SW480 (cell line): Measurements from ENCODE around the gene CYSTM1.

Experiments used
- DNase-seq: peaks from one replicate; pipeline ENCODE4 v3.0.0-alpha.2; 2016; ENCODE audit warnings: low spot score

Gene CYSTM1

DNA sequence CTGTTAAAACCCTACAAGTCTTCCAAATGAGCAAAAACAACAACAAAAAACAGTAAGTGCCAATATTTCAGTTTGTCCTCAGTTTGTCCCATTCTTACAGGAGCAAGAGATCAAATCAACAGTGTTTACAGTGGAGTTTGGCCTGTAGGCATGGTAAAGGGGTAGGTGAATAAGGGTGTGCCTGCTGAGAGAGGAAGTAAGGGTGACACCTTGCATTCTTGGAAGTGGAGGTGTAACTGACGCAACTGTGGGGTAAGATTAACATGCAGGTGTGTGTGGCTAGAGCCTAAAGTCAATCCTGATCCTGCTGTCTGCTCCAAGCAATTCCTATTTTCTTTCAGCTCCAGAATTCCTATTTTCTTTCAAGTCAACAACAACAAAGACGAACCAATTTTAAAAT lies 84.5 kb downstream of the CYSTM1 start:
- DNase-seq: peak; percentile 99

DNA sequence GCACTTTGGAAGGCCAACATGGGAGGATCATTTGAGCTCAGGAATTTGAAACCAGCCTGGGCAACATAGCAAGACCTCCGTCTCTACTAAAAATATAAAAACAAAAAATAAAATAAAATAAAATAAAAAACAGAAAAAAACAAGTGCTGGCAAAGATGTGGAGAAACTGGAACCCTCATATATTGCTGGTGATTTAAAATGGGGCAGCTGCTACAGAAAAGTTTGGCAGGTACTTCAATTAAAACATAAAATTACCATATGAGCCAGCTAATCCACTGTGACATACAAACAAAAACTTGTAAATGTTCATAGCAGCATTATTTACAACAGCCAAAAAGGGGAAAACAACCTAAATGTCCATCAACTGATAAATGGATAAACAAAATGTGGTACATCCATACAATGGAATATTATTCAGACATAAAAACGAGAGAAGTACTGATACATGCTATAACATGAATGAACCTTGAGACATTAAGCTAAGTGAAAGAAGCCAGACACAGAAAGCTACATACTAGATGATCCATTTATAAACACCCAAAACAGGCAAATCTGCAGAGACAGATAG lies 85.2 kb downstream of the CYSTM1 start:
- DNase-seq: no peak

DNA sequence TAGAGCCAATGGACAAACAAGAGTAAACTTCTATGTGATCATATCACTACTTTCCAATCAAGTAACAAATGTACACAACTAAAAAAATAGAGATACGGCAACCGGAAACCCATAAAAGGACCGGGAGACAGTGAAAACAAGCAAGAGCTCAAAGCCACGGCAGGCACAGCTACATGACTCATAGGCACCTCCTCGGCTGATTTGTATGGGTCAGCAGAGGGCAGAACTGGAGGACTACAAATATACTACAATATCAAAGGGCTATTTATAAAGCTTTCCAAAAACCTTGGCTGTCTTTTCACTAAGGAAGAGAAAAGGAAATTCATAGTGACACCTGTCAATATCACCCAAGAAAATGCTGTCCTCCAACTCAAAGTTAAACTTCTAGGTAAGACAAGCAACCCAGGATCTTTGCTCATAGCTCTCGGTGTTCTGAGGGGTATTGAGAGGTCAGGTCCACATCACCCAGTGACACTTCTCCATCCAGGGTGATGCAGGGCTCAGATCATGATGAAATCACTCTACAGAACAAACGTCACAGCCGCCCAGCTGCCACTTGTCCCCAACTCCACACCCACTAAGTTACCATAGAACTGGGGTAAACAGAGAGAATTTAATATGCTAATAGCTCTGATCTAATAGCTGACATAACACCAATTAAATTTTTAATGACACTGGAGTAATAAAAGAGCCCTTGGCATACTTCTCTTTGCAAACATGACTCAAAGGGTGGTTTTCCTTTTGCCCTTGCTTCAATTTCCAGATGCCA lies 86.6 kb downstream of the CYSTM1 start:
- peak; percentile 99 for DNase-seq

GRCh38 chr5:140262221-140262620 lies 87.2 kb downstream of the CYSTM1 start:
- DNase-seq: no peak

DNA sequence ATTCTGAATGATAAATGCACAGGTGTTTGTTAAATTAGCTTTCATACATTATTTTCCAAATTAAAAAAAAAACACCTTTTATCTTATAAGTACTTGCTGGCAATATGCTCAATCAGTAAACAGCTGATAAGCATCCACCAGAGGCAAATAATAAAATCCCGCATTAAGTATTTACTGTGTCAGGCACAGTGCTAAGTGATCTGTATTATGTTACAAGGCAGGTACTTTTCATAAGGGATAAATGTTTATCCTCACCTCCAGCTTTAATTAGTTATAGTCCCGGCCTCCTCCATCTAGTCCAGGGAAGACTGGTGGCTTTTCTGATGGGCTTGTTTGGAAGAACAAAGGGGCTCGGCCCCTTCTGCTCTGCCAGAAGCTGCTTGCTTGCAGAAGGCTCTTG lies 87.9 kb downstream of the CYSTM1 start:
- DNase-seq: no peak

GRCh38 chr5:140265845-140266244 lies 90.9 kb downstream of the CYSTM1 start:
- DNase-seq: no peak

DNA sequence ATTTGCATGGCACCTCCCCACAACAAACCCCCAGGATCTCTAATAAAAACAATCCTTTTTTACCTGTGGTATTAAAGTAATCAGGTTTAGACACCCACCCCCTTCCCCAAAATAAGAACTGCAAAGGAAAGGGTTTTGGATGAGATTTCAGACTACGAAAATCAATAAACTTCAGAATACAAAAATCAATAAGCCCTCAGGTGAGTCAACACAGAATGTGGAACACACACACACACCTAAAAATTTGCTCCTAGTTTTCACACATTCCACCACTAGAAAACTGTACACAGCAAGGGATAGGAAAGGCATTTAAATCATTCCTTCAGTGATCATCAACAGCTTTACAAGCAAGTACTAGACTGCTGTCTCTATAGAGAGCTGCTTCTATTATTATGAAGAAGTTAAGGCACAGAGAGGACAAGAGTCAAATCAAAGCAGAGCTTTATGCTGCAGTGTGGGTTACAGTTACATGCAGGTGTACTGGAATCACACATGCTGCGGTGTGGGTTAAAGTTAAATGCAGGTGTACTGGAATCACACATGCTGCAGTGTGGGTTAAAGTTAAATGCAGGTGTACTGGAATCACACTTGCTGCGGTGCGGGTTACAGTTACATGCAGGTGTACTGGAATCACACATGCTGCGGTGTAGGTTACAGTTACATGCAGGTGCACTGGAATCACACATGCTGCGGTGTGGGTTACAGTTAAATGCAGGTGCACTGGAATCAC lies 91.6 kb downstream of the CYSTM1 start:
- peak; percentile 47 for DNase-seq

GRCh38 chr5:140267201-140267540 lies 92.2 kb downstream of the CYSTM1 start:
- DNase-seq: no peak

DNA sequence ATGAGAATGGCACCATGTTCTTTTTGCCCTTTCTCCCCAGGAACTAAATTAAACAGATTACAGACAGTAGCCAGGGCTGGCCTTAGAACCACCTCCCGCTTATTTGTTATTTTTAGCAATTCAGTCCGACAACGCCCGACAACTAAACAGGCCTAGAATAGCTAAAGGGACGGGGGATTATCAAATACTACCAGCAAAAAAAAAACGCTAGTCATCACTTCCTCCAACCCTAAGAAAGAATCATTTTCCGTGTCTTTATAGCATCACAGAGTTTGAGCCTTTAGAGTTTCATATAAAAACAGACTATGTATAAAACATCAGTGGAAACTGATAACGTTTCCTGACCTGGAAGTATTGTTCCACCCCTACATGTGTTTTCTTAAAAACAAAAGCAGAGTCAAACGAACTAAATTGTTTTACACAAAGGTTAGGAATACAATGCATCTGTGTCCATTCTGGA lies 92.6 kb downstream of the CYSTM1 start:
- no peak for DNase-seq

GRCh38 chr5:140270008-140270407 lies 95.0 kb downstream of the CYSTM1 start:
- DNase-seq: no peak

- no peak for DNase-seq
Measured at GRCh38 chr5:140273401-140273877, 98.5 kb downstream of the CYSTM1 start.

GRCh38 chr5:140275837-140276236 lies 100.8 kb downstream of the CYSTM1 start:
- no peak for DNase-seq

DNA sequence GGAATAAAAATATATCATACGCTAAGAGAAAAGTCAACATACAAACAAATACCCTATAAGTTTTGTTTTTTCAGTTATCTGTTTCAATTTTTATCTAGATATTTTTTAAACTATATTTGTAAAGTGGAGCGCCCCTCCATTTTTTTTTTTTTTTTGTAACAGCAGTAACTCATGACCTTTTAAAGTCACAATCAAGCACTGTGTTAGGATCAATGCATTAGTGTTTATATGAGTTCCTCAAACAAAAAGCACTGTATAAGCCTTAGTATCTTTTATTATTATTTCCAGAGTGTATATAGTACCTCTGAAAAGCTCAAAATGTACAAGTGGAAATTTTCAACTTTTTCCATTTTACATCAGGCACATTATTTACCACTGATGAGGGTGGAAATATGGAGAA lies 107.3 kb downstream of the CYSTM1 start:
- no peak for DNase-seq

GRCh38 chr5:140284013-140284412 lies 109.0 kb downstream of the CYSTM1 start:
- no peak for DNase-seq

DNA sequence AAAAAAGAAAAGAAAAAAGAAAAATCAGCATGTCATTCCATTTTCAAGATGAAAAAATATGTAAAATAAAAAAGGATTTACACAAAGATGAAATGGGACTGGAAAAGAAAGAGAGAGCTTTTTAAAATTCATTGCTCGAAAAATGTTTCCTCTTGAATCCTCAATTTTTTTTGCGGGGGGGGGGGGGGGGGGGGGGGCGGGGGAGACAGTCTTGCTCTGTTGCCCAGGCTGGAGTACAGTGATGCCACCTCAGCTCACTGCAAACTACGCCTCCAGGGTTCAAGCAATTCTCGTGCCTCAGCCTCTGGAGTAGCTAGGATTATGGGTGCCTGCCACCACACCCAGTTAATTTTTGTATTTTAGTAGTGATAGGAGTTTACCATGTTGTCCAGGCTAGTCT lies 111.4 kb downstream of the CYSTM1 start:
- no peak for DNase-seq

DNA sequence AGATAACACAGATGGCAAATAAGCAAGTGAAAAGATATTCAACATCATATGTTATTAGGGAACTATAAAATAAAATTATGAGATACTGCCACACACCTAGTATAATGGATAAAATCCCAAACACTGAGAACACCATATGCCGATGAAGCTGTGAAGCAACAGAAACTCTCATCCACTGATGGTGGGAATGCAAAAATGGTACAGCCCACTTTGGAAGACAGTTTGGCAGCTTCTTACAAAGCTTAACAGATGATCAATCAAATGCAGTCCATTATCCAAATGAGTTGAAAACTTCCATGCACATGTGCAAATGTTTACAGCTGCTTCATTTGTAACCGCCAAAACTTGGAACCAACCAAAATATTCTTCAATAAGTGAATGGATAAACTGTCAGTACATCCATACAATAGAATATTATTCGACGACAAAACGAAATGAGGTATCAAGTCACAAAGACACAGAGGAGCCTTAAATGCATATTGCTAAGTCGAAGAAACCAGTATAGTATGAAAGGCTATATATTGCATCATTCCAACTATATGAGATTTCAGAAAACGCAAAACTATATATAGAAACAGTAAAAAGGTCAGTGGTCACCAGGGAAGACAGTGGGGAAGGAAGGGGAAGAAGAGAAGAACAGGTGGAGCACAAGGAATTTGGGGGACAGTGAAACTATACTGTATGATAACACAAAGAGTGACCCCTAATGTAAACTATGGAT lies 113.0 kb downstream of the CYSTM1 start:
- DNase-seq: no peak

DNA sequence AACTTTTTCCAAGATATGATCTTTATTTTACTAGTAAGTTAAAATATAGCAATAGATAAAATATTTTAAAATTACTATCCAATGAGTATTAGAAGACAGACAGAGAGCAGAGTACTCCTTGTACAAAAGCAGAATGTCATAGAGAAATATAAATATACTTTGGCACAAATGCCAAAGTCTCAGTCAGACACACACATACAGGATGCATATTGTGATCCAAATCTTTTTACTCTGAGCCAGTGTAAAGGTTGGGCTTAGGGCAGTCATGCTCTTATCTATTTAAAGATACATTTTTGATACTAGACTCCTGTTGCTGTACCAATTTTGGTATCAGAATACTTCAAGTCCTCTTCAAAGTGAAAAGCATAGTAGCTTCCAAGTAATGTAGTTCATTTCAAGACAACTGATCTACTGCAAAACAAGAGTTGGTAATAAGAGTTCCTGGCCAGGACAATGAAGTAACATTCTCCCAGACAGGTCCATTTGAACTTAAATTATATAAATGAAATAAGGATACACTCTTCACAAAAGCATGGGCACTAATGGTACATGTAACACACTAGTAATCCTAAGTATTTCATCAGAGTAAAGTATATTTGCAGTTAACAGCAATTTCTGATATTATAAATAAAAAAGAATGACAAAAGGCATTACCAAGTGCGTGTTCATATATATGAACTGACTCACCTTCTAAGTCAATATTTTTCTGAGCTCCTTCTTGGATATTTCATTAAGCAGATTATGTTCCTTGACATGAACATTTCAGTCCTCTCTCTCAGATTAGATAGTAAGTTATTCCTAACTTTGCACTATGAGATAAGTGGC lies 117.4 kb downstream of the CYSTM1 start:
- no peak for DNase-seq
